ENCODE data around the gene PRRC2C. TPM values are rescaled to one million over a fixed set of nuclear protein-coding genes. Genes with fewer than 3 reads are reported as not detected.

PRRC2C gene
- total and polyA plus RNA-seq, 2 experiments from 2014 or later, result 186 to 368 TPM

DNA sequence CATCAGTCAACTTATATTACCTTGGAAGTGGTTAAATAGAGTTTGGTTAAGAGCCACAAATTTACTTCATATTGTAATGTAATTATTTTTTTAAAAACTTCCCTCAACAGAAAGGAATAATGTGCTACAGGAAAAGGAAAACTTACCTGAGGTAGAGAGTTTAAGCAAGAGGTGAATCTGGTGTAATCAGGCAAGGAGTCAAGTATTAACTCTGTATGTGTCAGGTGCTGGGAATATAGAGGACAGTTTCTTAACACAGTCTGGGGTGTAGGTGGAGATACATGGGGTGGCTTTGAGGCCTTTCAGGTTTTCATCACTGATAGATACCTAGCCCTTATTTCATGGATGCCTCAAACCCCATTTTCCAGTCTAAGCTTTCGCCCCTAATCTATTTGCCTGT, 110.8 kb downstream of the PRRC2C start:
- no peak overlapping the region for H3K4me2 ChIP-seq
- H3K9me2 ChIP-seq (ENCODE audit: insufficient read depth), result no peaks in the 10 kb centered on the region
- no peaks in the 10 kb centered on the region for H3K9me3 Mint-ChIP-seq
- H3K4me3 Mint-ChIP-seq, result no peak overlapping the region
- no peak overlapping the region for H2AFZ ChIP-seq
- DNase-seq (ENCODE audit: low spot score), result no peak
- peaks cover under 1% of the 10 kb centered on the region for H3K27me3 Mint-ChIP-seq (ENCODE audit: insufficient read depth, low read depth, poor library complexity)
- peaks cover 20% of the 10 kb centered on the region; the same call in 1 of the 2 replicates for H3K36me3 ChIP-seq (ENCODE audit: insufficient read depth)
- no peaks in the 10 kb centered on the region for H3K27me3 ChIP-seq (ENCODE audit: insufficient read depth)
- H3K36me3 Mint-ChIP-seq (ENCODE audit: low read depth), result peaks cover 22% of the 10 kb centered on the region
- no peak overlapping the region for H3K27ac ChIP-seq (ENCODE audit: low read depth)
- no peak for ATAC-seq
- no peaks in the 10 kb centered on the region; the same call in 1 of the 2 replicates for H4K20me1 ChIP-seq (replicated peaks; ENCODE audit: insufficient read depth)
- H3K4me1 Mint-ChIP-seq, result no peaks in the 10 kb centered on the region; the same call in 2 of the 3 replicates
- TF ChIP-seq, protein P1, sequence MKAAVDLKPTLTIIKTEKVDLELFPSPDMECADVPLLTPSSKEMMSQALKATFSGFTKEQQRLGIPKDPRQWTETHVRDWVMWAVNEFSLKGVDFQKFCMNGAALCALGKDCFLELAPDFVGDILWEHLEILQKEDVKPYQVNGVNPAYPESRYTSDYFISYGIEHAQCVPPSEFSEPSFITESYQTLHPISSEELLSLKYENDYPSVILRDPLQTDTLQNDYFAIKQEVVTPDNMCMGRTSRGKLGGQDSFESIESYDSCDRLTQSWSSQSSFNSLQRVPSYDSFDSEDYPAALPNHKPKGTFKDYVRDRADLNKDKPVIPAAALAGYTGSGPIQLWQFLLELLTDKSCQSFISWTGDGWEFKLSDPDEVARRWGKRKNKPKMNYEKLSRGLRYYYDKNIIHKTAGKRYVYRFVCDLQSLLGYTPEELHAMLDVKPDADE (IDR thresholded peaks at IDR 0.05), result no peak
- TF ChIP-seq NANOG (IDR thresholded peaks at IDR 0.05; ENCODE audit: borderline replicate concordance) (no peak), ZNF331 (CRISPR knock-in tag; IDR thresholded peaks at IDR 0.05; ENCODE audit: low read depth) (no peak), CREB1 (CRISPR knock-in tag; IDR thresholded peaks at IDR 0.05; ENCODE audit: low read depth) (no peak), EZH2phosphoT487 (IDR thresholded peaks at IDR 0.05; ENCODE audit: unreplicated experiment) (no peak), POLR2AphosphoS5 (IDR thresholded peaks at IDR 0.05; ENCODE audit: low read depth) (no peak), JUNB (IDR thresholded peaks at IDR 0.05; ENCODE audit: unreplicated experiment) (no peak), EZH2 (IDR thresholded peaks at IDR 0.05; ENCODE audit: low read depth, unreplicated experiment) (no peak)
- TF ChIP-seq, protein P2, sequence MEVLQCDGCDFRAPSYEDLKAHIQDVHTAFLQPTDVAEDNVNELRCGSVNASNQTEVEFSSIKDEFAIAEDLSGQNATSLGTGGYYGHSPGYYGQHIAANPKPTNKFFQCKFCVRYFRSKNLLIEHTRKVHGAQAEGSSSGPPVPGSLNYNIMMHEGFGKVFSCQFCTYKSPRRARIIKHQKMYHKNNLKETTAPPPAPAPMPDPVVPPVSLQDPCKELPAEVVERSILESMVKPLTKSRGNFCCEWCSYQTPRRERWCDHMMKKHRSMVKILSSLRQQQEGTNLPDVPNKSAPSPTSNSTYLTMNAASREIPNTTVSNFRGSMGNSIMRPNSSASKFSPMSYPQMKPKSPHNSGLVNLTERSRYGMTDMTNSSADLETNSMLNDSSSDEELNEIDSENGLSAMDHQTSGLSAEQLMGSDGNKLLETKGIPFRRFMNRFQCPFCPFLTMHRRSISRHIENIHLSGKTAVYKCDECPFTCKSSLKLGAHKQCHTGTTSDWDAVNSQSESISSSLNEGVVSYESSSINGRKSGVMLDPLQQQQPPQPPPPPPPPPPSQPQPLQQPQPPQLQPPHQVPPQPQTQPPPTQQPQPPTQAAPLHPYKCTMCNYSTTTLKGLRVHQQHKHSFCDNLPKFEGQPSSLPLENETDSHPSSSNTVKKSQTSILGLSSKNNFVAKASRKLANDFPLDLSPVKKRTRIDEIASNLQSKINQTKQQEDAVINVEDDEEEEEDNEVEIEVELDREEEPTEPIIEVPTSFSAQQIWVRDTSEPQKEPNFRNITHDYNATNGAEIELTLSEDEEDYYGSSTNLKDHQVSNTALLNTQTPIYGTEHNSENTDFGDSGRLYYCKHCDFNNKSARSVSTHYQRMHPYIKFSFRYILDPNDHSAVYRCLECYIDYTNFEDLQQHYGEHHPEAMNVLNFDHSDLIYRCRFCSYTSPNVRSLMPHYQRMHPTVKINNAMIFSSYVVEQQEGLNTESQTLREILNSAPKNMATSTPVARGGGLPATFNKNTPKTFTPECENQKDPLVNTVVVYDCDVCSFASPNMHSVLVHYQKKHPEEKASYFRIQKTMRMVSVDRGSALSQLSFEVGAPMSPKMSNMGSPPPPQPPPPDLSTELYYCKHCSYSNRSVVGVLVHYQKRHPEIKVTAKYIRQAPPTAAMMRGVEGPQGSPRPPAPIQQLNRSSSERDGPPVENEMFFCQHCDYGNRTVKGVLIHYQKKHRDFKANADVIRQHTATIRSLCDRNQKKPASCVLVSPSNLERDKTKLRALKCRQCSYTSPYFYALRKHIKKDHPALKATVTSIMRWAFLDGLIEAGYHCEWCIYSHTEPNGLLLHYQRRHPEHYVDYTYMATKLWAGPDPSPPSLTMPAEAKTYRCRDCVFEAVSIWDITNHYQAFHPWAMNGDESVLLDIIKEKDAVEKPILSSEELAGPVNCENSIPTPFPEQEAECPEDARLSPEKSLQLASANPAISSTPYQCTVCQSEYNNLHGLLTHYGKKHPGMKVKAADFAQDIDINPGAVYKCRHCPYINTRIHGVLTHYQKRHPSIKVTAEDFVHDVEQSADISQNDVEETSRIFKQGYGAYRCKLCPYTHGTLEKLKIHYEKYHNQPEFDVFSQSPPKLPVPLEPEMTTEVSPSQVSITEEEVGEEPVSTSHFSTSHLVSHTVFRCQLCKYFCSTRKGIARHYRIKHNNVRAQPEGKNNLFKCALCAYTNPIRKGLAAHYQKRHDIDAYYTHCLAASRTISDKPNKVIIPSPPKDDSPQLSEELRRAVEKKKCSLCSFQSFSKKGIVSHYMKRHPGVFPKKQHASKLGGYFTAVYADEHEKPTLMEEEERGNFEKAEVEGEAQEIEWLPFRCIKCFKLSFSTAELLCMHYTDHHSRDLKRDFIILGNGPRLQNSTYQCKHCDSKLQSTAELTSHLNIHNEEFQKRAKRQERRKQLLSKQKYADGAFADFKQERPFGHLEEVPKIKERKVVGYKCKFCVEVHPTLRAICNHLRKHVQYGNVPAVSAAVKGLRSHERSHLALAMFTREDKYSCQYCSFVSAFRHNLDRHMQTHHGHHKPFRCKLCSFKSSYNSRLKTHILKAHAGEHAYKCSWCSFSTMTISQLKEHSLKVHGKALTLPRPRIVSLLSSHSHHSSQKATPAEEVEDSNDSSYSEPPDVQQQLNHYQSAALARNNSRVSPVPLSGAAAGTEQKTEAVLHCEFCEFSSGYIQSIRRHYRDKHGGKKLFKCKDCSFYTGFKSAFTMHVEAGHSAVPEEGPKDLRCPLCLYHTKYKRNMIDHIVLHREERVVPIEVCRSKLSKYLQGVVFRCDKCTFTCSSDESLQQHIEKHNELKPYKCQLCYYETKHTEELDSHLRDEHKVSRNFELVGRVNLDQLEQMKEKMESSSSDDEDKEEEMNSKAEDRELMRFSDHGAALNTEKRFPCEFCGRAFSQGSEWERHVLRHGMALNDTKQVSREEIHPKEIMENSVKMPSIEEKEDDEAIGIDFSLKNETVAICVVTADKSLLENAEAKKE (CRISPR knock-in tag; IDR thresholded peaks at IDR 0.05), result no peak
- TF ChIP-seq, protein P3, sequence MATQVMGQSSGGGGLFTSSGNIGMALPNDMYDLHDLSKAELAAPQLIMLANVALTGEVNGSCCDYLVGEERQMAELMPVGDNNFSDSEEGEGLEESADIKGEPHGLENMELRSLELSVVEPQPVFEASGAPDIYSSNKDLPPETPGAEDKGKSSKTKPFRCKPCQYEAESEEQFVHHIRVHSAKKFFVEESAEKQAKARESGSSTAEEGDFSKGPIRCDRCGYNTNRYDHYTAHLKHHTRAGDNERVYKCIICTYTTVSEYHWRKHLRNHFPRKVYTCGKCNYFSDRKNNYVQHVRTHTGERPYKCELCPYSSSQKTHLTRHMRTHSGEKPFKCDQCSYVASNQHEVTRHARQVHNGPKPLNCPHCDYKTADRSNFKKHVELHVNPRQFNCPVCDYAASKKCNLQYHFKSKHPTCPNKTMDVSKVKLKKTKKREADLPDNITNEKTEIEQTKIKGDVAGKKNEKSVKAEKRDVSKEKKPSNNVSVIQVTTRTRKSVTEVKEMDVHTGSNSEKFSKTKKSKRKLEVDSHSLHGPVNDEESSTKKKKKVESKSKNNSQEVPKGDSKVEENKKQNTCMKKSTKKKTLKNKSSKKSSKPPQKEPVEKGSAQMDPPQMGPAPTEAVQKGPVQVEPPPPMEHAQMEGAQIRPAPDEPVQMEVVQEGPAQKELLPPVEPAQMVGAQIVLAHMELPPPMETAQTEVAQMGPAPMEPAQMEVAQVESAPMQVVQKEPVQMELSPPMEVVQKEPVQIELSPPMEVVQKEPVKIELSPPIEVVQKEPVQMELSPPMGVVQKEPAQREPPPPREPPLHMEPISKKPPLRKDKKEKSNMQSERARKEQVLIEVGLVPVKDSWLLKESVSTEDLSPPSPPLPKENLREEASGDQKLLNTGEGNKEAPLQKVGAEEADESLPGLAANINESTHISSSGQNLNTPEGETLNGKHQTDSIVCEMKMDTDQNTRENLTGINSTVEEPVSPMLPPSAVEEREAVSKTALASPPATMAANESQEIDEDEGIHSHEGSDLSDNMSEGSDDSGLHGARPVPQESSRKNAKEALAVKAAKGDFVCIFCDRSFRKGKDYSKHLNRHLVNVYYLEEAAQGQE (IDR thresholded peaks at IDR 0.05; ENCODE audit: unreplicated experiment), result no peak
- H3K79me2 ChIP-seq (replicated peaks; ENCODE audit: insufficient read depth), result no peaks in the 10 kb centered on the region
- no peaks in the 10 kb centered on the region for H3F3A ChIP-seq (replicated peaks; ENCODE audit: low read depth)
- no peaks in the 10 kb centered on the region for H3K4me1 ChIP-seq (ENCODE audit: insufficient read depth)
- no peak overlapping the region for H3K27ac Mint-ChIP-seq
- H3K4me3 ChIP-seq, result no peak overlapping the region
